B cell (primary cell): ENCODE measurements around the gene ZNF3. TPM values are rescaled to one million over a fixed set of nuclear protein-coding genes. Genes with fewer than 3 reads are reported as not detected.

Experiments
- ATAC-seq: fragments of 200-7000 bp; cut with Tn5 transposase; one replicate; pipeline ENCODE4 v1.10.0; 2021; ENCODE audit warnings: low read depth, mild to moderate bottlenecking, moderate number of reproducible peaks, moderate library complexity
- CTCF ChIA-PET: fragments of 350-600 bp; sonication (Branson Sonifier 250); formaldehyde crosslinking; loops from one replicate; lab custom pipeline; 2021; ENCODE audit warnings: antibody characterized with exemption, inconsistent platforms; lab: Charles Lee
- POLR2A ChIA-PET: fragments of 350-600 bp; sonication (Branson Sonifier 250); formaldehyde crosslinking; loops from one replicate; lab custom pipeline; 2021; ENCODE audit warnings: antibody characterized with exemption; lab: Charles Lee
- DNase-seq: peaks from one replicate; pipeline ENCODE4 v3.0.0; 2013
- H2AFZ ChIP-seq: 2 replicates; pipeline ENCODE4 v1.6.1; 2012; ENCODE audit warnings: mild to moderate bottlenecking, low read depth, low read length; ENCODE audit not compliant: insufficient read depth, poor library complexity, severe bottlenecking
- H3K27ac ChIP-seq, 2 donors: 1 replicate in 1 of 2; 2 replicates in 1 of 2; pipeline ENCODE4 v1.5.1; 2012 to 2013; ENCODE audit warnings: low read length in 2 of 2, mild to moderate bottlenecking in 2 of 2, moderate library complexity in 1 of 2
- H3K27me3 ChIP-seq, 4 experiments: fragments of 200-600 bp in 1 of 4; sonication (generic) in 1 of 4; replicated peaks in 1 of 4; 1 replicate in 2 of 4; 2 replicates in 2 of 4; pipeline versions ENCODE4 v1.6.1 to v1.7.0; 2013 to 2016; ENCODE audit warnings: low read length in 3 of 4, mild to moderate bottlenecking in 2 of 4, mixed read lengths in 1 of 4, moderate library complexity in 1 of 4; ENCODE audit not compliant: insufficient read depth in 4 of 4, control insufficient read depth in 3 of 4; ENCODE audit errors: control extremely low read depth in 1 of 4
- H3K36me3 ChIP-seq, 2 experiments: replicated peaks in 1 of 2; 1 replicate in 1 of 2; 2 replicates in 1 of 2; pipeline versions ENCODE4 v1.6.1 to v1.7.1; 2013; ENCODE audit warnings: low read length in 1 of 2; ENCODE audit not compliant: insufficient read depth in 2 of 2, control insufficient read depth in 1 of 2; ENCODE audit errors: control extremely low read depth in 1 of 2, extremely low read depth in 1 of 2
- H3K4me1 ChIP-seq, 2 donors: fragments of 200-600 bp in 1 of 2; sonication (generic) in 1 of 2; 1 replicate in 1 of 2; 2 replicates in 1 of 2; pipeline versions ENCODE4 v1.5.1 to v1.6.1; 2013 to 2017; ENCODE audit warnings: low read length in 2 of 2; ENCODE audit not compliant: control insufficient read depth in 2 of 2, insufficient read depth in 2 of 2
- H3K4me2 ChIP-seq: replicated peaks from 2 replicates; pipeline ENCODE3; 2012; ENCODE audit warnings: mild to moderate bottlenecking, low read depth, low read length; ENCODE audit not compliant: poor library complexity, severe bottlenecking
- H3K4me3 ChIP-seq, 5 experiments: fragments of 200-600 bp in 1 of 5; sonication (generic) in 1 of 5; 1 replicate in 3 of 5; 2 replicates in 2 of 5; pipeline versions ENCODE4 v1.5.1 to v1.7.0; 2011 to 2016; ENCODE audit warnings: low read length in 4 of 5, mild to moderate bottlenecking in 4 of 5, low read depth in 2 of 5, control low read depth in 1 of 5, moderate library complexity in 1 of 5; ENCODE audit not compliant: insufficient read depth in 1 of 5; ENCODE audit errors: control extremely low read depth in 1 of 5, extremely low read depth in 1 of 5
- H3K79me2 ChIP-seq: fragments of 200-600 bp; sonication (generic); one replicate; pipeline ENCODE4 v1.6.0; 2016; ENCODE audit warnings: low read length; ENCODE audit not compliant: control insufficient read depth, insufficient read depth
- H3K9ac ChIP-seq: fragments of 200-600 bp; sonication (generic); 2 replicates; pipeline ENCODE4 v1.6.1; 2017; ENCODE audit warnings: mild to moderate bottlenecking, low read length, moderate library complexity
- H3K9me3 ChIP-seq, 3 donors: one replicate each; pipeline versions ENCODE4 v1.6.1 to v1.7.1; 2013; ENCODE audit warnings: low read length in 2 of 3; ENCODE audit not compliant: control insufficient read depth in 2 of 3, insufficient read depth in 1 of 3; ENCODE audit errors: control extremely low read depth in 1 of 3
- H4K20me1 ChIP-seq: 2 replicates; pipeline ENCODE4 v1.6.0; 2012; ENCODE audit warnings: mild to moderate bottlenecking, low read length; ENCODE audit not compliant: insufficient read depth, control insufficient read depth, poor library complexity, severe bottlenecking
- H3K27ac Mint-ChIP-seq: one replicate; pipeline ENCODE4 v1.8.0; 2021; ENCODE audit warnings: mixed read lengths
- H3K27me3 Mint-ChIP-seq: one replicate; pipeline ENCODE4 v1.8.0; 2021; ENCODE audit warnings: mixed read lengths
- H3K4me1 Mint-ChIP-seq: one replicate; pipeline ENCODE4 v1.8.0; 2021; ENCODE audit warnings: mixed read lengths
- H3K4me3 Mint-ChIP-seq: one replicate; pipeline ENCODE4 v1.8.0; 2021; ENCODE audit warnings: mixed read lengths
- H3K9me3 Mint-ChIP-seq: one replicate; pipeline ENCODE4 v1.8.0; 2022; ENCODE audit warnings: mixed read lengths; ENCODE audit not compliant: insufficient read depth
- EZH2 ChIP-seq: IDR thresholded peaks from 2 replicates; pipeline ENCODE4 v1.6.1; 2012; ENCODE audit warnings: borderline replicate concordance, low read depth, mild to moderate bottlenecking, moderate library complexity, low read length; ENCODE audit not compliant: insufficient read depth, poor library complexity, severe bottlenecking
- WGBS: methylation state at CpG from one replicate; pipeline ENCODE4 v1.1.5; 2013; ENCODE audit warnings: missing lambda C conversion rate; ENCODE audit not compliant: insufficient coverage; 5-methylcytosine and 5-hydroxymethylcytosine counted together
- intact Hi-C: fragments of 100-400 bp; cut with micrococcal nuclease; formaldehyde crosslinking; loops from one replicate; pipeline ENCODE4 v1.10.0; 2022
- polyA plus RNA-seq: library from polyadenylated mRNA; depleted of rRNA; stranded (reverse); fragments of >200 nt; gene quantifications from 2 replicates; pipeline ENCODE4 v1.2.3, GENCODE V29; 2012
- total RNA-seq, 2 donors: library from RNA; stranded (reverse); fragments of 120-200 nt in 1 of 2; gene quantifications; 1 replicate in 1 of 2; 2 replicates in 1 of 2; pipeline versions ENCODE4 v1.2.3 to v1.2.4, GENCODE V29; 2013 to 2022
- TF ChIP-seq, protein P1 (sequence below): fragments of 200-600 bp; IDR thresholded peaks from one replicate; pipeline ENCODE4 v1.8.0; 2022; ENCODE audit warnings: antibody characterized with exemption, mild to moderate bottlenecking

ZNF3 gene
- total and polyA plus RNA-seq, 2 donors (not counting 1 experiment from before 2014, with no cell fraction given) = 19.2 to 44.8 TPM

DNA sequence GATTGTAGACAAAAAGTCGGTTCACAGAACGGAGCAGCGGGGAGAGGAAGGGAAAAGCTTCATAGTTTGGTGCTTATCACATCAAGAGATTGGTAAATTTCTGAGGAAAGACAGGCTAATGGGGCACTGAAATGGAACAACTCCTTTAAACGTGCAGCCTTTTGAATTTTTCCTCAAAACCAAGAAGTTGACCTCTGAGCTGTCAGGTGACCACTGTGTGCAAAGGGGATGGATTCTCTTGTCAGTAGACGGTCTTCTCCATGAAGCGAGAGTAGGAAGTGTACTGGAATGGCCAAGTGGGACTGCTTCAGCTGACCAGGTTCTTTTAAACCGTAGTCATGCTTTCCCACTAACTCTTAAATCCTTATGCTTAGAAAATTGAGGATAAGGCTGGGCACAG is 43.2 kb downstream of the ZNF3 start:
- Histone ChIP-seq H2AFZ (no peak overlapping the region), H3K27me3 (no peaks in the 10 kb centered on the region), H3K4me2 (no peak overlapping the region), H4K20me1 (no peaks in the 10 kb centered on the region), H3K27ac (no peak overlapping the region), H3K9me3 (no peaks in the 10 kb centered on the region), H3K36me3 (peaks cover 13 to 16% of the 10 kb centered on the region in 2 experiments), H3K4me1 (peaks cover 4 to 5% of the 10 kb centered on the region in 2 donors), H3K9ac (no peak overlapping the region), H3K4me3 (no peak overlapping the region), H3K79me2 (no peaks in the 10 kb centered on the region)
- ATAC-seq = no peak
- TF ChIP-seq, protein P1, sequence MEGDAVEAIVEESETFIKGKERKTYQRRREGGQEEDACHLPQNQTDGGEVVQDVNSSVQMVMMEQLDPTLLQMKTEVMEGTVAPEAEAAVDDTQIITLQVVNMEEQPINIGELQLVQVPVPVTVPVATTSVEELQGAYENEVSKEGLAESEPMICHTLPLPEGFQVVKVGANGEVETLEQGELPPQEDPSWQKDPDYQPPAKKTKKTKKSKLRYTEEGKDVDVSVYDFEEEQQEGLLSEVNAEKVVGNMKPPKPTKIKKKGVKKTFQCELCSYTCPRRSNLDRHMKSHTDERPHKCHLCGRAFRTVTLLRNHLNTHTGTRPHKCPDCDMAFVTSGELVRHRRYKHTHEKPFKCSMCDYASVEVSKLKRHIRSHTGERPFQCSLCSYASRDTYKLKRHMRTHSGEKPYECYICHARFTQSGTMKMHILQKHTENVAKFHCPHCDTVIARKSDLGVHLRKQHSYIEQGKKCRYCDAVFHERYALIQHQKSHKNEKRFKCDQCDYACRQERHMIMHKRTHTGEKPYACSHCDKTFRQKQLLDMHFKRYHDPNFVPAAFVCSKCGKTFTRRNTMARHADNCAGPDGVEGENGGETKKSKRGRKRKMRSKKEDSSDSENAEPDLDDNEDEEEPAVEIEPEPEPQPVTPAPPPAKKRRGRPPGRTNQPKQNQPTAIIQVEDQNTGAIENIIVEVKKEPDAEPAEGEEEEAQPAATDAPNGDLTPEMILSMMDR = no peak
- no peak for TF ChIP-seq EZH2
- intact Hi-C loops = no loop called here
- no peak for DNase-seq
- CTCF ChIA-PET = no interaction called here
- H3K4me1 Mint-ChIP-seq = peaks cover 10% of the 10 kb centered on the region
- WGBS = 95% methylated on average over 4 of the region's 7 CpGs
- H3K9me3 Mint-ChIP-seq = no peaks in the 10 kb centered on the region
- no peak overlapping the region for H3K4me3 Mint-ChIP-seq
- POLR2A ChIA-PET = no interaction called here
- H3K27me3 Mint-ChIP-seq = no peaks in the 10 kb centered on the region
- no peak overlapping the region for H3K27ac Mint-ChIP-seq

DNA sequence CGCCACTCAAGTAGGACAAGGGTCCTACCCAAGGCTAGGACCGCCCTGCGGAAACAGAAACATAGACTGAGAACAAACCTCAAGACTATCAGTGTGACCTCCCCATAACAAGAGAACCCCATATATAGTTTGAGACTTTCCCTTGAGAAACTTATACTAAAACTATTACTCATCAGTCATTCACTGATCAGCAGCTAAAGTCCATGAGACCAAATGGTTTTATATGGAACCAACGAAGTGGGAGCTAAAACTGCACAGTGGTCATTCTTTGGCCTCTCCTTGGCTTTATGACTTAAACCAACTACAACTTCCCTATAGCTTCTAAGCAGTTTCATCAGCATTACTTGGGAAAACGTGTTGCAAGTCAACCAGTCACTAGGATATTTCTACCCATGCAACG is 45.6 kb downstream of the ZNF3 start:
- H2AFZ ChIP-seq = no peak overlapping the region
- peaks cover 18 to 36% of the 10 kb centered on the region in 2 experiments for H3K36me3 ChIP-seq
- H3K9me3 ChIP-seq = no peaks in the 10 kb centered on the region
- no peaks in the 10 kb centered on the region for H3K79me2 ChIP-seq
- no peak for ATAC-seq
- H3K27me3 Mint-ChIP-seq = no peaks in the 10 kb centered on the region
- CTCF ChIA-PET = interaction anchor here (0.5 kb wide), 1 partner anchor 658 kb away, joined by 3 read pairs; no protein-coding TSS in a partner anchor
- H3K27me3 ChIP-seq = no peaks in the 10 kb centered on the region
- no peak overlapping the region for H3K9ac ChIP-seq
- H3K27ac ChIP-seq = no peak overlapping the region
- H3K4me2 ChIP-seq = no peak overlapping the region
- H3K9me3 Mint-ChIP-seq = no peaks in the 10 kb centered on the region
- no peaks in the 10 kb centered on the region for H4K20me1 ChIP-seq
- TF ChIP-seq, protein P1 = no peak
- TF ChIP-seq EZH2 = no peak
- 95% methylated on average over 3 of the region's 6 CpGs for WGBS
- POLR2A ChIA-PET = no interaction called here
- peaks cover 4 to 5% of the 10 kb centered on the region in 2 donors for H3K4me1 ChIP-seq
- intact Hi-C loops = no loop called here
- H3K4me1 Mint-ChIP-seq = peaks cover 6% of the 10 kb centered on the region
- DNase-seq = no peak
- H3K4me3 Mint-ChIP-seq = no peak overlapping the region
- H3K27ac Mint-ChIP-seq = no peak overlapping the region
- H3K4me3 ChIP-seq = no peak overlapping the region
